Keratinocyte (primary cell): Measurements from ENCODE around the gene KRT23.

Experiments
- EZH2 ChIP-seq: IDR thresholded peaks from one replicate; pipeline ENCODE4 v1.6.1; 2012; ENCODE audit warnings: inconsistent platforms, mild to moderate bottlenecking, low read length, moderate library complexity
- TF ChIP-seq, protein P1 (sequence below), 3 experiments: IDR thresholded peaks in 1 of 3; conservative IDR thresholded peaks in 1 of 3; optimal IDR thresholded peaks in 1 of 3; 2 replicates in 2 of 3; 3 replicates in 1 of 3; pipeline versions ENCODE3 to v1.5.1; 2011; ENCODE audit warnings: low read length in 3 of 3, mild to moderate bottlenecking in 3 of 3, moderate library complexity in 2 of 3, control low read depth in 1 of 3, inconsistent platforms in 1 of 3; ENCODE audit not compliant: insufficient read depth in 2 of 3; ENCODE audit errors: extremely low read depth in 1 of 3

DNA sequence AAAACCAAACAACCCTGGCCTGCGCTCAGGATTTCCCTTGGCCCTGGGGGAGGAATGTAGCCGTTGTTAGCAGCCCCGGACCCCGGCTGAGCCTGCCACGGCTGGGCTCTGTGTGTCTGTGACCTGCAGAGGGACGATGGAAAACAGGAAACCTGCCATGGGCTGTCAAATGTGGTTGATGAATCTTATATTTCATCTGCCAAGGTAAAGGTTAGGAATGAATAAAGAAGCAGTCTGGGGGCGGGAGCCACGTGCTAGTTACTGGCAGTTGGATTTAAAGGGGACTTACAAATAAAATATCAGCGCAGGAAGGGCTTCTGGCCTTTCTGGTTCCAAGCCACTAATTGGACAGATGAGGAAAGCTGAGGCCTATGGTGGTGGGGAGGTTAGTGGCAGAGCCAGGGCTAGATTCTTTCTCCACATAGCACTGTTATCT is at the start of gene KRT23:
- TF ChIP-seq, protein P1, sequence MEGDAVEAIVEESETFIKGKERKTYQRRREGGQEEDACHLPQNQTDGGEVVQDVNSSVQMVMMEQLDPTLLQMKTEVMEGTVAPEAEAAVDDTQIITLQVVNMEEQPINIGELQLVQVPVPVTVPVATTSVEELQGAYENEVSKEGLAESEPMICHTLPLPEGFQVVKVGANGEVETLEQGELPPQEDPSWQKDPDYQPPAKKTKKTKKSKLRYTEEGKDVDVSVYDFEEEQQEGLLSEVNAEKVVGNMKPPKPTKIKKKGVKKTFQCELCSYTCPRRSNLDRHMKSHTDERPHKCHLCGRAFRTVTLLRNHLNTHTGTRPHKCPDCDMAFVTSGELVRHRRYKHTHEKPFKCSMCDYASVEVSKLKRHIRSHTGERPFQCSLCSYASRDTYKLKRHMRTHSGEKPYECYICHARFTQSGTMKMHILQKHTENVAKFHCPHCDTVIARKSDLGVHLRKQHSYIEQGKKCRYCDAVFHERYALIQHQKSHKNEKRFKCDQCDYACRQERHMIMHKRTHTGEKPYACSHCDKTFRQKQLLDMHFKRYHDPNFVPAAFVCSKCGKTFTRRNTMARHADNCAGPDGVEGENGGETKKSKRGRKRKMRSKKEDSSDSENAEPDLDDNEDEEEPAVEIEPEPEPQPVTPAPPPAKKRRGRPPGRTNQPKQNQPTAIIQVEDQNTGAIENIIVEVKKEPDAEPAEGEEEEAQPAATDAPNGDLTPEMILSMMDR (optimal IDR thresholded peaks at IDR 0.05 in 1 of 3, IDR thresholded peaks at IDR 0.05 in 1 of 3, conservative IDR thresholded peaks at IDR 0.05 in 1 of 3; ENCODE audit: extremely low read depth in 1 of 3, insufficient read depth in 2 of 3, low read length in 3 of 3), result no peak
- TF ChIP-seq EZH2, result no peak
